ENCODE measurements around the gene ZNF181. TPM values are rescaled to one million over a fixed set of nuclear protein-coding genes. Genes with fewer than 3 reads are reported as not detected.

ZNF181 gene
- polyA plus RNA-seq, 1 of the 3 experiments (the other 2 are of a cell fraction), result 8.1 TPM

- TF ChIP-seq REST (IDR thresholded peaks at IDR 0.05; ENCODE audit: low read depth, low read length) (no peak), TCF12 (IDR thresholded peaks at IDR 0.05) (no peak), RFX5 (IDR thresholded peaks at IDR 0.05; ENCODE audit: low read length) (no peak), EP300 (IDR thresholded peaks at IDR 0.05; ENCODE audit: borderline replicate concordance in 1 of 2, low read depth in 1 of 2, low read length in 1 of 2) (no peak), NFIC (IDR thresholded peaks at IDR 0.05; ENCODE audit: borderline replicate concordance) (no peak)
These were observed 39.5 kb downstream of the ZNF181 start (continued) for GRCh38 chr19:34773555-34773864.

GRCh38 chr19:34774857-34775256, 40.8 kb downstream of the ZNF181 start:
- TF ChIP-seq CTCF (IDR thresholded peaks at IDR 0.05), result no peak
- no peak for TF ChIP-seq GABPA (IDR thresholded peaks at IDR 0.05; ENCODE audit: low read depth)
- TF ChIP-seq RCOR1 (IDR thresholded peaks at IDR 0.05; ENCODE audit: low read length), result no peak
- Histone ChIP-seq H3K9me2 (no peaks in the 10 kb centered on the region), H3K4me1 (ENCODE audit: control insufficient read depth in 1 of 2, insufficient read depth in 2 of 2, low read depth in 1 of 2, low read length in 1 of 2) (peaks cover 0 to 6% of the 10 kb centered on the region in 2 experiments; a peak in 2 of 4 replicates), H3K9me3 (no peaks in the 10 kb centered on the region), H3F3A (replicated peaks; ENCODE audit: insufficient read depth) (no peaks in the 10 kb centered on the region), H3K79me2 (ENCODE audit: insufficient read depth) (peaks cover 21% of the 10 kb centered on the region; the same call in 1 of the 2 replicates), H3K4me3 (ENCODE audit: low read depth in 2 of 2, low read length in 1 of 2) (no peak overlapping the region), H3K36me3 (replicated peaks in 1 of 2; ENCODE audit: control insufficient read depth in 1 of 2, insufficient read depth in 2 of 2, low read length in 1 of 2) (peaks cover 8 to 9% of the 10 kb centered on the region in 2 experiments), H4K20me1 (ENCODE audit: insufficient read depth) (no peaks in the 10 kb centered on the region), H3K4me2 (no peak overlapping the region), H2AFZ (ENCODE audit: low read depth) (no peak overlapping the region), H3K9ac (no peak overlapping the region), H3K27ac (ENCODE audit: low read depth in 2 of 2, low read length in 1 of 2) (no peak overlapping the region), H3K27me3 (ENCODE audit: insufficient read depth) (no peaks in the 10 kb centered on the region)
- DNase-seq, result no peak
- WGBS (ENCODE audit: low lambda C conversion rate), result 5% methylated on average over 2 of the region's 2 CpGs
- POLR2A ChIA-PET, result no interaction called here
- CTCF ChIA-PET, result no interaction called here

GRCh38 chr19:34778342-34778741, 44.3 kb downstream of the ZNF181 start:
- under 1% methylated on average over 2 of the region's 2 CpGs for WGBS (ENCODE audit: low lambda C conversion rate)
- CTCF ChIA-PET, result no interaction called here
- DNase-seq, result no peak
- no peak for TF ChIP-seq GABPA (IDR thresholded peaks at IDR 0.05; ENCODE audit: low read depth)
- no peak for TF ChIP-seq TAF1 (IDR thresholded peaks at IDR 0.05; ENCODE audit: borderline replicate concordance, low read depth, low read length)
- Histone ChIP-seq H3K27me3 (ENCODE audit: insufficient read depth) (no peaks in the 10 kb centered on the region), H3K79me2 (ENCODE audit: insufficient read depth) (no peaks in the 10 kb centered on the region), H3K4me3 (ENCODE audit: low read depth in 2 of 2, low read length in 1 of 2) (no peak overlapping the region), H3K4me2 (no peak overlapping the region), H3K9me3 (no peaks in the 10 kb centered on the region), H3K9me2 (no peaks in the 10 kb centered on the region), H3K36me3 (replicated peaks in 1 of 2; ENCODE audit: control insufficient read depth in 1 of 2, insufficient read depth in 2 of 2, low read length in 1 of 2) (no peaks in the 10 kb centered on the region), H3F3A (replicated peaks; ENCODE audit: insufficient read depth) (no peaks in the 10 kb centered on the region), H3K27ac (ENCODE audit: low read depth in 2 of 2, low read length in 1 of 2) (no peak overlapping the region), H2AFZ (ENCODE audit: low read depth) (no peak overlapping the region), H3K4me1 (ENCODE audit: control insufficient read depth in 1 of 2, insufficient read depth in 2 of 2, low read depth in 1 of 2, low read length in 1 of 2) (no peaks in the 10 kb centered on the region; a peak in 1 of 4 replicates), H3K9ac (no peak overlapping the region), H4K20me1 (ENCODE audit: insufficient read depth) (no peaks in the 10 kb centered on the region)
- POLR2A ChIA-PET, result no interaction called here
